ENCODE measurements around the gene PLGRKT. TPM values are rescaled to one million over a fixed set of nuclear protein-coding genes. Genes with fewer than 3 reads are reported as not detected.

The PLGRKT gene
- total and polyA plus RNA-seq, 2 donors (not counting 3 experiments of a cell fraction or from before 2014, with no cell fraction given) = 3.8 to 21.2 TPM

GRCh38 chr9:5483306-5483705 is 45.6 kb upstream of the PLGRKT start:
- Histone ChIP-seq H3K4me1 (ENCODE audit: control insufficient read depth, extremely low read depth, insufficient read depth, low read length) (peaks cover 7% of the 10 kb centered on the region), H3K9ac (replicated peaks; ENCODE audit: extremely low read depth, insufficient read depth, low read length) (no peak overlapping the region), H3K27ac (ENCODE audit: insufficient read depth, low read depth, low read length) (no peak overlapping the region), H3K9me1 (replicated peaks; ENCODE audit: control insufficient read depth, extremely low read depth, insufficient read depth, low read length) (no peaks in the 10 kb centered on the region), H3K79me2 (ENCODE audit: control insufficient read depth, insufficient read depth, low read length) (no peaks in the 10 kb centered on the region), H3K4me3 (replicated peaks in 1 of 3; ENCODE audit: insufficient read depth in 1 of 3, low read depth in 1 of 3, low read length in 3 of 3) (no peak overlapping the region), H3K27me3 (ENCODE audit: control insufficient read depth in 2 of 2, insufficient read depth in 2 of 2, low read length in 2 of 2) (no peaks in the 10 kb centered on the region), H3K4me2 (ENCODE audit: insufficient read depth, low read length) (no peak overlapping the region), H4K20me1 (replicated peaks; ENCODE audit: control insufficient read depth, extremely low read depth, insufficient read depth, low read length) (no peaks in the 10 kb centered on the region), H2AFZ (ENCODE audit: low read depth, low read length) (no peak overlapping the region), H3K36me3 (ENCODE audit: control insufficient read depth in 2 of 2, extremely low read depth in 1 of 2, insufficient read depth in 2 of 2, low read length in 2 of 2) (no peaks in the 10 kb centered on the region), H3K9me3 (replicated peaks; ENCODE audit: control insufficient read depth, insufficient read depth, low read length) (no peaks in the 10 kb centered on the region)
- no peak for FAIRE-seq
- TF ChIP-seq EZH2 (IDR thresholded peaks at IDR 0.05; ENCODE audit: borderline replicate concordance, low read depth, low read length, severe bottlenecking) = no peak
- no peak for TF ChIP-seq POLR2AphosphoS5 (IDR thresholded peaks at IDR 0.05; ENCODE audit: insufficient read depth, low read depth, low read length)
- no peak for TF ChIP-seq FOS (IDR thresholded peaks at IDR 0.05; ENCODE audit: borderline replicate concordance, insufficient read depth, low read length)
- TF ChIP-seq CTCF (IDR thresholded peaks at IDR 0.05; ENCODE audit: extremely low read depth in 1 of 2, insufficient read depth in 1 of 2, low read depth in 1 of 2, low read length in 2 of 2) = no peak
- no peak for TF ChIP-seq MYC (IDR thresholded peaks at IDR 0.05; ENCODE audit: low read depth, low read length)
- no peak for TF ChIP-seq MAX (IDR thresholded peaks at IDR 0.05; ENCODE audit: insufficient read depth, insufficient read length)
- no peak for TF ChIP-seq JUN (IDR thresholded peaks at IDR 0.05; ENCODE audit: borderline replicate concordance, insufficient read depth, insufficient read length, low read depth)
- TF ChIP-seq GATA2 (IDR thresholded peaks at IDR 0.05; ENCODE audit: insufficient read depth, insufficient read length, low read depth, low read length) = no peak
- BruUV-seq (replicated peaks) = no TSS peak
- no peak for DNase-seq (ENCODE audit: low read depth, low spot score)
- CTCF ChIA-PET = interaction anchor here (0.7 to 0.8 kb wide), 2 partner anchors 10 to 15 kb away, joined by 3 read pairs; no protein-coding TSS in a partner anchor
- POLR2A ChIA-PET = no interaction called here
- intact Hi-C loops (cut with micrococcal nuclease) = no loop called here
- dilution Hi-C loops (cut with MboI; ENCODE audit: extremely low pct_ligation_motif_present, low sequenced_read_pairs) = no loop called here

Measured in endothelial cell of umbilical vein (primary cell).